Measurements from ENCODE around the gene PIWIL4.
"Not testable (repeated sequence)": the region's sequence is repeated elsewhere in the genome, so short reads cannot be mapped to it uniquely, and the experiment has no call there.

Gene PIWIL4

DNA sequence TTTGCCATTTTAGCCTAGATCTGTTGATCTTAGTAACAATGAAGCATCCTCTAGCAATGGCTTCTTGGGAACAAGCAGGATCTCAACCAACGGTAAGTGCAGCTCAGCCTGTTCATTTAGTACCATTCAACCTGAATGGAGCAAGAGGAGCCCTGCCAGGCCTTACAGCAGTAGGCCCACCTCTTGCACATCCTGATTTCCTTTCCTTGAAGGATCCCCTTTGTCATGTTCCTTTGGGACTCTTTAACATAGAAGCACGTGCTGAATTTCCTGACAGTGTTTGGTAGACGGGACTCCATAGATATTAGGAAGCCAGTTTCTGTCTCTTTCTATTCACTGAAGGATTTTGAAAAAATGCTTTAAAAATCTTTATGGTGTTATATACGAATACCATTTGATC lies 1.5 kb downstream of the PIWIL4 start:
- no peak for TF ChIP-seq CTCF (IDR thresholded peaks at IDR 0.05; ENCODE audit: low read depth, low read length)

GRCh38 chr11:94572975-94573374 lies 5.8 kb downstream of the PIWIL4 start:
- not testable (repeated sequence) for H3K36me3 ChIP-seq; H3K4me3 ChIP-seq (ENCODE audit: low read depth, low read length); DNase-seq; H3K27ac ChIP-seq; H3K27me3 ChIP-seq (ENCODE audit: insufficient read depth, low read depth, severe bottlenecking); H3K9me3 ChIP-seq (ENCODE audit: severe bottlenecking)

More for the DNA sequence above, 1.5 kb downstream of the PIWIL4 start:
- Histone ChIP-seq H3K27me3 (ENCODE audit: insufficient read depth, low read depth, severe bottlenecking) (no peaks in the 10 kb centered on the region), H3K4me3 (ENCODE audit: low read depth, low read length) (no peak overlapping the region), H3K36me3 (no peaks in the 10 kb centered on the region), H3K27ac (no peak overlapping the region), H3K9me3 (ENCODE audit: severe bottlenecking) (no peaks in the 10 kb centered on the region)
- DNase-seq = no peak

DNA sequence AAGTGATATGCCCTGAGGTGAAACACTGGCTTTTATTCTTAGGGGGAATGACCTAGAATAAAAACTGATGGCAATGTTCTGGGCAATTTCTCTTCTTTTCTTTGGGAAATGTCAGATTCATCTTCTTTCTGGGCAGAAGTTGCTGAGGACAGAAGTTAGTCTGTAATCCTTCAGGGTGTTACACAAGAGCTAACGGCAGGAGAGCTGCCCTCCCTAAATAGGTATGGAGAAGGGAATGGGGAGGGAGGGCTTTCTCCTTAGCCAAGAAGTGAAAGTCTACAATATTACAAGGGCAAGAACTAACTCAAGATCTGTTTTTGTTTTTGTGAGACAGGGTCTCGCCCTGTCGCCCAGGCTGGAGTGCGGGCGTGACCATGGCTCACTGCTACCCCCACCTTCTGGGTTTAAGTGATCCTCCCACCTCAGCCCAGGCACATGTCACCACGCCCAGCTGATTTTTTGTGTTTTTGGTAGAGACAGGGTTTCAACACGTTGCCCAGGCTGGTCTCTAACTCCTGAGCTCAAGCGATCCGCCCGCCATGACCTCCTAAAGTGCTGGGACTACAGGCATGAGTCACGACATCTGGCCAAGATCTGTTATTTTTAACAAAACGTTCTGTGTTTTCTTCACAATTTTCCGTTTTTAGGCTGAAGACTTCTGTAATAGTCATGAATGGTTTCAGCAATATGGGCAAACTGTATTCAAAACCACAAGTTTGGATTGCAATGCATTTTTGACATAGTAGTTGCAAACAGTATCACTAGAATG lies 7.2 kb downstream of the PIWIL4 start:
- Histone ChIP-seq H3K27ac (no peak overlapping the region), H3K9me3 (ENCODE audit: severe bottlenecking) (no peaks in the 10 kb centered on the region), H3K4me3 (ENCODE audit: low read depth, low read length) (no peak overlapping the region), H3K27me3 (ENCODE audit: insufficient read depth, low read depth, severe bottlenecking) (no peaks in the 10 kb centered on the region), H3K36me3 (no peaks in the 10 kb centered on the region)
- TF ChIP-seq CTCF (IDR thresholded peaks at IDR 0.05; ENCODE audit: low read depth, low read length) = no peak
- DNase-seq = no peak

- H3K27me3 ChIP-seq (ENCODE audit: insufficient read depth, low read depth, severe bottlenecking) = no peaks in the 10 kb centered on the region
- DNase-seq = no peak
- no peak overlapping the region for H3K4me3 ChIP-seq (ENCODE audit: low read depth, low read length)
- H3K9me3 ChIP-seq (ENCODE audit: severe bottlenecking) = no peaks in the 10 kb centered on the region
- H3K27ac ChIP-seq = no peak overlapping the region
- no peaks in the 10 kb centered on the region for H3K36me3 ChIP-seq
- TF ChIP-seq CTCF (IDR thresholded peaks at IDR 0.05; ENCODE audit: low read depth, low read length) = no peak
Measured at GRCh38 chr11:94576306-94576705, 9.1 kb downstream of the PIWIL4 start.

GRCh38 chr11:94577841-94578240 lies 10.7 kb downstream of the PIWIL4 start:
- H3K27me3 ChIP-seq (ENCODE audit: insufficient read depth, low read depth, severe bottlenecking) = no peaks in the 10 kb centered on the region
- no peaks in the 10 kb centered on the region for H3K9me3 ChIP-seq (ENCODE audit: severe bottlenecking)
- no peak for TF ChIP-seq CTCF (IDR thresholded peaks at IDR 0.05; ENCODE audit: low read depth, low read length)
- no peak overlapping the region for H3K4me3 ChIP-seq (ENCODE audit: low read depth, low read length)
- no peak for DNase-seq
- H3K27ac ChIP-seq = no peak overlapping the region
- H3K36me3 ChIP-seq = no peaks in the 10 kb centered on the region

DNA sequence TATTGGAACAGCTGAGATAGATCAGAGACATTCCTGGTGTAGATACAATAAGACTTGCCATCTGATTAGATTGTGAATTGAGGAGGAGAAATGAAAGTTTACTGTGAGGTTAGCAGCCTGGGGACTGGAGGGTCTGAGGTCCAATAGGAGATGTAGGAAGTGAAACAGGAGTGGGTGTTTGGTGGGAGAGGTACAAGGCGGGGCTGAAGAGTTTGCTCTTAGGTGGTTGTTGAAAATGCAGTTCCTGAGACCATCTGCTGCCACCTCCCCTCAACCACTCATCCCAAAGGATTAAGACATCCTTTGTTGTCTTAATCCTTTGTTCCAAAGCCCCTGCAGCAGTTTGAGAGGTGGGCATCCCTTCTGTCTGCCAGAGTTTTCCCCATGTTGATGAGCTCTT lies 14.8 kb downstream of the PIWIL4 start:
- Histone ChIP-seq H3K27ac (peak overlapping the region; percentile 79), H3K4me3 (ENCODE audit: low read depth, low read length) (no peak overlapping the region), H3K27me3 (ENCODE audit: insufficient read depth, low read depth, severe bottlenecking) (no peaks in the 10 kb centered on the region), H3K36me3 (no peaks in the 10 kb centered on the region), H3K9me3 (ENCODE audit: severe bottlenecking) (no peaks in the 10 kb centered on the region)
- peak; percentile 63 for DNase-seq
- no peak for TF ChIP-seq CTCF (IDR thresholded peaks at IDR 0.05; ENCODE audit: low read depth, low read length)
